Measurements from ENCODE around the gene ATP9A. TPM values are rescaled to one million over a fixed set of nuclear protein-coding genes. Genes with fewer than 3 reads are reported as not detected.

Gene ATP9A
- total and polyA plus RNA-seq, 2 of the 4 experiments (the other 2 are of a cell fraction), result 10.6 to 22.4 TPM

DNA sequence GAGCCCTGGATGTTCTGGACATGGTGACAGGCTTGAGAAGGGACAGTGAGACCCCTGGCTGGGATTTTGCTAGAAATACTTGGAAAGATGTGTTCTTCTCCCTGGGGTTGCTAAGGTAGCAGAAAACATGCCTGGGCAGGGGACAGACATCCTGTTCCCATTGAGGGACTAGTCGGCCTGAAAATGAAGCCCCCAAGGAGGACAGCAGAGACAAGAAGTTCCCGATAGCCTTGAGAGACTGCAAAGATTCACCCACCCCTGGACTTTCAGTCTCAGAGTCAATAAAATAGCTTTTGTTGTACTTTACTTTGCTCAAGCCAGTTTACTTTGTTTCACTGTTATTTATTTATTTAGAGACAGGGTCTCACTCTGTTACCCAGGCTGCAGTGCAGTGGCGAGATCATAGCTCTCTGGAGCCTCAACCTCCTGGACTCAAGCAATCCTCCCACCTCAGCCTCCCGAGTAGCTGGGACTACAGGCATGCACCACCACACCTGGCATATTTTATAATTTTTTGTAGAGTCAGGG, 28.4 kb downstream of the ATP9A start:
- no peak overlapping the region for H3K4me2 ChIP-seq (ENCODE audit: low read depth, low read length)
- no peaks in the 10 kb centered on the region for H3K9me3 ChIP-seq (ENCODE audit: control insufficient read depth, insufficient read depth, low read length)
- H3K56ac ChIP-seq (ENCODE audit: extremely low read depth, insufficient read depth, low read length), result no peak overlapping the region
- H3K4me3 ChIP-seq (ENCODE audit: insufficient read depth, low read depth, low read length), result no peak overlapping the region
- intact Hi-C loops (cut with micrococcal nuclease) (no loop called here), in situ Hi-C loops (cut with MboI; ENCODE audit: low sequenced_read_pairs) (no loop called here), dilution Hi-C loops (cut with HindIII; ENCODE audit: low sequenced_read_pairs, unreplicated experiment) (no loop called here)
- no peak overlapping the region for H4K8ac ChIP-seq (ENCODE audit: low read depth in 2 of 2, low read length in 2 of 2)
- no peaks in the 10 kb centered on the region for H3K36me3 ChIP-seq (ENCODE audit: control insufficient read depth, insufficient read depth, low read length)
- no peak overlapping the region for H2AFZ ChIP-seq (replicated peaks; ENCODE audit: low read length, poor library complexity)
- peak overlapping the region; percentile 35 for H2AK9ac ChIP-seq (replicated peaks; ENCODE audit: low read depth, low read length, poor library complexity)
- no peak for TF ChIP-seq BHLHE40 (IDR thresholded peaks at IDR 0.05; ENCODE audit: low read depth, low read length)
- TF ChIP-seq CEBPB (IDR thresholded peaks at IDR 0.05; ENCODE audit: low read depth, low read length), result no peak
- TF ChIP-seq, protein P1, sequence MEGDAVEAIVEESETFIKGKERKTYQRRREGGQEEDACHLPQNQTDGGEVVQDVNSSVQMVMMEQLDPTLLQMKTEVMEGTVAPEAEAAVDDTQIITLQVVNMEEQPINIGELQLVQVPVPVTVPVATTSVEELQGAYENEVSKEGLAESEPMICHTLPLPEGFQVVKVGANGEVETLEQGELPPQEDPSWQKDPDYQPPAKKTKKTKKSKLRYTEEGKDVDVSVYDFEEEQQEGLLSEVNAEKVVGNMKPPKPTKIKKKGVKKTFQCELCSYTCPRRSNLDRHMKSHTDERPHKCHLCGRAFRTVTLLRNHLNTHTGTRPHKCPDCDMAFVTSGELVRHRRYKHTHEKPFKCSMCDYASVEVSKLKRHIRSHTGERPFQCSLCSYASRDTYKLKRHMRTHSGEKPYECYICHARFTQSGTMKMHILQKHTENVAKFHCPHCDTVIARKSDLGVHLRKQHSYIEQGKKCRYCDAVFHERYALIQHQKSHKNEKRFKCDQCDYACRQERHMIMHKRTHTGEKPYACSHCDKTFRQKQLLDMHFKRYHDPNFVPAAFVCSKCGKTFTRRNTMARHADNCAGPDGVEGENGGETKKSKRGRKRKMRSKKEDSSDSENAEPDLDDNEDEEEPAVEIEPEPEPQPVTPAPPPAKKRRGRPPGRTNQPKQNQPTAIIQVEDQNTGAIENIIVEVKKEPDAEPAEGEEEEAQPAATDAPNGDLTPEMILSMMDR (conservative IDR thresholded peaks at IDR 0.05; ENCODE audit: low read depth, low read length), result no peak
- no peak for TF ChIP-seq NFE2L2 (IDR thresholded peaks at IDR 0.05; ENCODE audit: low read depth, low read length)
- H3K27me3 ChIP-seq (ENCODE audit: control insufficient read depth, insufficient read depth, low read length), result no peaks in the 10 kb centered on the region
- no peak overlapping the region for H3K18ac ChIP-seq (ENCODE audit: low read depth, low read length)
- H3K9ac ChIP-seq (ENCODE audit: low read depth, low read length), result no peak overlapping the region
- no peak overlapping the region for H2BK120ac ChIP-seq (ENCODE audit: low read depth, low read length)
- H4K5ac ChIP-seq (ENCODE audit: low read depth, low read length), result no peak overlapping the region
- no peak for ATAC-seq (ENCODE audit: low read depth)
- H3K9me1 ChIP-seq (ENCODE audit: insufficient read depth, low read length), result peaks cover 20% of the 10 kb centered on the region
- no peak overlapping the region for H2BK20ac ChIP-seq (ENCODE audit: low read depth, low read length)
- H3K14ac ChIP-seq (replicated peaks; ENCODE audit: low read depth, low read length), result peak overlapping the region; percentile 70; the same call in 1 of the 2 replicates
- ChIA-PET POLR2A (ENCODE audit: unreplicated experiment) (no interaction called here), CTCF (no interaction called here)
- peak overlapping the region; percentile 6; the same call in 1 of the 2 replicates for H4K91ac ChIP-seq (ENCODE audit: insufficient read depth, low read depth, low read length)
- BruUV-seq (replicated peaks), result no TSS peak
- H3K27ac ChIP-seq (ENCODE audit: insufficient read depth, low read length), result no peak overlapping the region
- H3K4me1 ChIP-seq (ENCODE audit: control insufficient read depth, insufficient read depth, low read length), result peaks cover 12% of the 10 kb centered on the region
- H3K4ac ChIP-seq (ENCODE audit: low read depth, low read length), result 0 out of 2 replicates have a peak overlapping the region, but pooled peaks have one; percentile 26
- peaks cover 20 to 83% of the 10 kb centered on the region in 2 experiments for H3K79me1 ChIP-seq (ENCODE audit: low read depth in 1 of 2, low read length in 2 of 2)
- DNase-seq, result no peak
- no peak overlapping the region for H3K23ac ChIP-seq (ENCODE audit: low read depth, low read length)
- no CpG with 5 or more reads among the region's 4 CpGs for WGBS, 2 experiments (ENCODE audit: extremely low coverage in 2 of 2, insufficient read length in 1 of 2)
- H2AK5ac ChIP-seq (ENCODE audit: low read depth, low read length), result no peak overlapping the region
- H2BK15ac ChIP-seq (ENCODE audit: low read depth, low read length), result no peak overlapping the region
- H4K20me1 ChIP-seq (ENCODE audit: insufficient read depth, low read length), result peaks cover 5% of the 10 kb centered on the region; the same call in 1 of the 2 replicates
- no peak overlapping the region for H2BK5ac ChIP-seq (ENCODE audit: low read depth, low read length, poor library complexity, severe bottlenecking)
